Upper lobe of left lung (tissue), 6 donors: ENCODE measurements around the gene RNF182. TPM values are rescaled to one million over a fixed set of nuclear protein-coding genes. Genes with fewer than 3 reads are reported as not detected.

Experiments
- ATAC-seq, 2 donors: fragments of 200-7000 bp; cut with Tn5 transposase; one replicate each; pipeline ENCODE4 v1.9.1; 2022; ENCODE audit warnings: mild to moderate bottlenecking in 2 of 2, moderate library complexity in 2 of 2; ENCODE audit not compliant: low FRiP score in 2 of 2
- DNase-seq, 2 donors: peaks; one replicate each; pipeline ENCODE4 v3.0.0-alpha.2; 2019 to 2020
- H3K27ac ChIP-seq, 4 donors: fragments of 200-600 bp; sonication (generic); one replicate each; pipeline ENCODE4 v1.5.1; 2016 to 2019
- H3K27me3 ChIP-seq, 4 donors: fragments of 200-600 bp; sonication (generic); one replicate each; pipeline ENCODE4 v1.5.1; 2017 to 2019
- H3K36me3 ChIP-seq, 4 donors: fragments of 200-600 bp; sonication (generic); one replicate each; pipeline ENCODE4 v1.5.1; 2016 to 2019
- H3K4me1 ChIP-seq, 4 donors: fragments of 200-600 bp; sonication (generic); one replicate each; pipeline ENCODE4 v1.5.1; 2018 to 2019
- H3K4me3 ChIP-seq, 4 donors: fragments of 200-600 bp; sonication (generic); one replicate each; pipeline ENCODE4 v1.5.1; 2017 to 2019; ENCODE audit warnings: mild to moderate bottlenecking in 2 of 4, moderate library complexity in 1 of 4
- H3K9me3 ChIP-seq, 4 donors: fragments of 200-600 bp; sonication (generic); one replicate each; pipeline ENCODE4 v1.5.1; 2018 to 2019
- EP300 ChIP-seq, 4 donors: sonication (generic); formaldehyde crosslinking; IDR thresholded peaks; one replicate each; pipeline ENCODE4 v1.5.1; 2017; ENCODE audit warnings: antibody characterized with exemption in 4 of 4, control low read depth in 2 of 4
- POLR2A ChIP-seq, 4 donors: fragments of 450-650 bp; IDR thresholded peaks; one replicate each; pipeline ENCODE4 v1.5.1; 2016 to 2017; ENCODE audit warnings: antibody characterized with exemption in 4 of 4, mild to moderate bottlenecking in 2 of 4
- POLR2AphosphoS5 ChIP-seq, 2 donors: sonication (generic); formaldehyde crosslinking; IDR thresholded peaks; one replicate each; pipeline ENCODE4 v1.5.1; 2017; ENCODE audit warnings: antibody characterized with exemption in 2 of 2
- WGBS, 2 donors: methylation state at CpG; one replicate each; pipeline ENCODE4 v1.1.5; 2017 to 2018; 5-methylcytosine and 5-hydroxymethylcytosine counted together
- total RNA-seq, 6 donors: library from RNA; depleted of rRNA in 4 of 6; stranded (reverse); fragments of >200 nt in 4 of 6; gene quantifications; one replicate each; pipeline versions ENCODE4 v1.1.0 to v1.2.1, GENCODE V29; 2016 to 2021
- TF ChIP-seq, protein P1 (sequence below), 6 experiments: fragments of 450-650 bp in 4 of 6; fragments of 200-600 bp in 2 of 6; sonication (generic) in 2 of 6; IDR thresholded peaks; one replicate each; pipeline ENCODE4 v1.5.1; 2016 to 2019; ENCODE audit warnings: antibody characterized with exemption in 6 of 6
- donor health status: DM: no; HTN: no; CAD: no; lungs with moderate emphysema.
- donor health status: DM: no; HTN: yes; CAD: no; lungs with severe emphysema.

Gene RNF182
- total RNA-seq, 6 donors from 2014 or later: 1.4 to 4.3 (median 2.5) TPM

DNA sequence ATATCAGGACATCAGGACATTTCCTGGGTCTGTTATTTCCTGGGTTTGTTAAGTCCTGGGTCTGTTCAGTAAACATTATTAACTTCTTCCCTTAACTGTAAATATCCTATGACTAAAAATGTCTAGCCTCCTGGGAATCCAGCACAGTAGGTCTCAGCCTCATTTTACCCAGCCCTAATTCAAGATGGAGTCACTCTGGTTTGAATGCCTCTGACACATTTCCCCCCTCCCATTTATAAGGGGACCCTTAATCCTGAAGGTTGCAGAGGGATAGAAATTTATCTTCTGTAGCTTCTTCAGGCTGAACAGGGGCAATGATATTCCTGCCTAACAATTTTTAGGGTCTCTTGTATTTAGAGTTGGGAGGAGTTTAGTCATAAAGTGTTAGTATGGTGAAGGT, 21.8 kb downstream of the RNF182 start:
- peaks cover 0 to 7% (median 0%) of the 10 kb centered on the region in 4 donors for H3K9me3 ChIP-seq
- no peak overlapping the region for H3K4me3 ChIP-seq
- no peaks in the 10 kb centered on the region for H3K27me3 ChIP-seq
- no peaks in the 10 kb centered on the region for H3K4me1 ChIP-seq
- no peaks in the 10 kb centered on the region for H3K36me3 ChIP-seq
- ATAC-seq: no peak
- no peak for DNase-seq
- no peak overlapping the region for H3K27ac ChIP-seq
- TF ChIP-seq EP300 (IDR thresholded peaks at IDR 0.05) (no peak), POLR2A (IDR thresholded peaks at IDR 0.05) (no peak), POLR2AphosphoS5 (IDR thresholded peaks at IDR 0.05) (no peak)
- TF ChIP-seq, protein P1, sequence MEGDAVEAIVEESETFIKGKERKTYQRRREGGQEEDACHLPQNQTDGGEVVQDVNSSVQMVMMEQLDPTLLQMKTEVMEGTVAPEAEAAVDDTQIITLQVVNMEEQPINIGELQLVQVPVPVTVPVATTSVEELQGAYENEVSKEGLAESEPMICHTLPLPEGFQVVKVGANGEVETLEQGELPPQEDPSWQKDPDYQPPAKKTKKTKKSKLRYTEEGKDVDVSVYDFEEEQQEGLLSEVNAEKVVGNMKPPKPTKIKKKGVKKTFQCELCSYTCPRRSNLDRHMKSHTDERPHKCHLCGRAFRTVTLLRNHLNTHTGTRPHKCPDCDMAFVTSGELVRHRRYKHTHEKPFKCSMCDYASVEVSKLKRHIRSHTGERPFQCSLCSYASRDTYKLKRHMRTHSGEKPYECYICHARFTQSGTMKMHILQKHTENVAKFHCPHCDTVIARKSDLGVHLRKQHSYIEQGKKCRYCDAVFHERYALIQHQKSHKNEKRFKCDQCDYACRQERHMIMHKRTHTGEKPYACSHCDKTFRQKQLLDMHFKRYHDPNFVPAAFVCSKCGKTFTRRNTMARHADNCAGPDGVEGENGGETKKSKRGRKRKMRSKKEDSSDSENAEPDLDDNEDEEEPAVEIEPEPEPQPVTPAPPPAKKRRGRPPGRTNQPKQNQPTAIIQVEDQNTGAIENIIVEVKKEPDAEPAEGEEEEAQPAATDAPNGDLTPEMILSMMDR (IDR thresholded peaks at IDR 0.05): no peak

DNA sequence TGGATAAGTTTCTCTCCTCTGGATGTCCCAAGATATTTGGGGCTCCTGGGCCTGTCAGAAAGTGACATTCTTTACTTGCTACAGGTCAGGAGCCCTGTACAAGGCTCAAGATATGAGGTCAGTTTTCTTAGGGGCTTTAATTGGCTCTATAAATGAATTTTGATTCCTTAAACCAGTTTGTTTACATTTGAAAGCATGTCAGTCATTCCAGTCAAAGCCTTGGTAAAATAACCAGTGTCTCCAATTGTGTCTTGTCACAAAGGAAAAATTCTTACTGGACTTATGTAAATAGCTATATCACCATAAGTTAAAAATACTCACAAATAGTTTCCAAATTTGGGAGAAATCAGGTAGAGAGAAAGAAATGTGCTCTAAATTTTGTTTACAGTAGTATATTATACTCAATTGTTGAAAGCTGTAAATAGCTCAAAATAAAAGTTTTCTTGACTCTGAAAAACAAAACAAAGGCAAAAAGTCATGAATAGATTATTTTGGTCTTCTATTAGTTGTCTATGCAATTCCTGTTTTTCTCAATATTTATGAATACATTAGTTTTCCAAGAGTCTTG, 22.9 kb downstream of the RNF182 start:
- Histone ChIP-seq H3K4me3 (no peak overlapping the region), H3K27me3 (no peaks in the 10 kb centered on the region), H3K9me3 (no peaks in the 10 kb centered on the region), H3K4me1 (no peaks in the 10 kb centered on the region), H3K36me3 (no peaks in the 10 kb centered on the region), H3K27ac (no peak overlapping the region)
- DNase-seq (no peak), ATAC-seq (no peak)
- TF ChIP-seq POLR2A (IDR thresholded peaks at IDR 0.05) (no peak), POLR2AphosphoS5 (IDR thresholded peaks at IDR 0.05) (no peak), EP300 (IDR thresholded peaks at IDR 0.05) (no peak)
- TF ChIP-seq, protein P1 (IDR thresholded peaks at IDR 0.05): no peak

DNA sequence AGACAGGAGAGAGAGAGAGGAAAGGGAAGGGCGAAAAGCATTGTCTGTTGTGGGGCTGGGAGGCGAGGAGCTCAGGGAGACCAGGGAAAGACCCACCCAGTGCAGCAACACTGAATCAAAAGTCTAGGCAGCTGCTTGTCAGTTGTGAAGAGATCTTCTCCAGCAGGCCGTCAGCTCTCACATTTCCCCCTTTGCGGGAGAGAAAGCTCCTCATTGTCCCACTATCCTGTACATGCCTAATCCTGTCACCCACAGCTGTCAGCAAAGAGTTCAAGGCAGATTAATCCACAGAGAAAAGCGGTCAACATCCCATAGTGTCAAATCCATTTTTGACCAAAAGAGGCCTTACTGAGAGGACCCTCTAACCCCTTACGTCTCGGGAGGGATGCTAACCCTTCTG, 27.3 kb downstream of the RNF182 start:
- no peak for TF ChIP-seq EP300 (IDR thresholded peaks at IDR 0.05)
- TF ChIP-seq, protein P1 (IDR thresholded peaks at IDR 0.05): no peak
- TF ChIP-seq POLR2A (IDR thresholded peaks at IDR 0.05): no peak
- no peak for TF ChIP-seq POLR2AphosphoS5 (IDR thresholded peaks at IDR 0.05)
- ATAC-seq (no peak), DNase-seq (no peak)
- 81 to 86% methylated on average over 7 of the region's 7 CpGs for WGBS, 2 donors
- Histone ChIP-seq H3K27ac (no peak overlapping the region), H3K9me3 (no peaks in the 10 kb centered on the region), H3K4me3 (no peak overlapping the region), H3K27me3 (no peaks in the 10 kb centered on the region), H3K36me3 (no peaks in the 10 kb centered on the region), H3K4me1 (no peaks in the 10 kb centered on the region)

DNA sequence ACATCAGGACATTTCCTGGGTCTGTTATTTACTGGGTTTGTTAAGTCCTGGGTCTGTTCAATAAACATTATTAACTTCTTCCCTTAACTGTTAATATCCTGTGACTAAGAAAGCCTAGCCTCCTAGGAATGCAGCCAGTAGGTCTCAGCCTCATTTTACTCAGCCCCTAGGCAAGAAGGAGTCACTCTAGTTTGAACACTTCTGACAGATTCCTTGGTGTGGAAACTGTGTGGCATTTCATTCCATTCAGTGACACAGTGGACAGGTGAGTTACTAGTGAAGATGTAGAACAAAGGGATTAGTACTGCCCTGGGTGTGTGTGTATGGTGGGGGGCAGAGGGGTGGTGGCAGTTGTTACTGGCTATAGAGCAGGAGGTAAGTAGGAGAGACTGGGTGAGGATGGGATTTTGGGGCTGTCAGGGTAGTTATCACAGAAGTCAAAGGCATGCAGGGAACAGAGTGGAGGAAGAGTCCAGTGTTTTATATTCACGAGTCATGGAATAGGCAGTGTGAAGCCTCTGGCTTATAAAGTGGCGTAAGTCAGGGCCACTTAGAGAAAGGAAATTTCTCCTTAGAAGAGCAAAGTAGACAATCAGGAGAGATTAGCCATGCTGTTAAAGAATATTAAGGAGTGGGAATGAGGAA, 28.4 kb downstream of the RNF182 start:
- Histone ChIP-seq H3K27me3 (no peaks in the 10 kb centered on the region), H3K9me3 (no peaks in the 10 kb centered on the region), H3K4me1 (no peaks in the 10 kb centered on the region), H3K36me3 (no peaks in the 10 kb centered on the region), H3K27ac (no peak overlapping the region), H3K4me3 (no peak overlapping the region)
- TF ChIP-seq POLR2AphosphoS5 (IDR thresholded peaks at IDR 0.05) (no peak), POLR2A (IDR thresholded peaks at IDR 0.05) (no peak), EP300 (IDR thresholded peaks at IDR 0.05) (no peak)
- TF ChIP-seq, protein P1 (IDR thresholded peaks at IDR 0.05): no peak
- ATAC-seq (no peak), DNase-seq (no peak)
- WGBS, 2 donors: 91 to 96% methylated on average over 2 of the region's 2 CpGs

DNA sequence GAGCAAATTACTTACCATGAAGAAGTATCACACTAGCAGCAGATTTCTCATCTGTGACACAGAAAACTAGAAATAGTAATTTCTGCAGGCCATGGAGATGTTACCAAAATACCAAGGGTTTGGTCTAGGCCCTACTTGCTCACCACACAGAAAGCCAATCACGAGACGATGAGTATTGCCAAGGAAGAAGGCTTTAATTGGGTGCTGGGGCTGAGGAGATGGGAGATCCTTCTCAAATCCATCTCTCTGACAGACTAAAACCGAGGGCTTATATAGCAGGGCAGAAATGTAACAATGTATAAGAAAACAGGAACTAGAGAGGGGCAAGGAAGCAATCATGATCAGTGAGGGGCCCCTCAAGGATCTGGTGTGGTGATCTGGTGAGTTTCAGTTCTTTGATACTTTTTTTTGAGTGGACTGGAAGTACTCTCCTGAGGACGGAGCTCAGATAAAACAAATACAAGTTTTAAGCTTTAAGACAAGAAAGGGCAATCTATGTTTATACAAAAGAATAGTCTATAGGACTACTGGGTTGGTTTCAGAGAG, 40.9 kb downstream of the RNF182 start:
- Histone ChIP-seq H3K9me3 (no peaks in the 10 kb centered on the region), H3K36me3 (no peaks in the 10 kb centered on the region), H3K27ac (no peak overlapping the region), H3K4me1 (no peaks in the 10 kb centered on the region), H3K4me3 (no peak overlapping the region), H3K27me3 (no peaks in the 10 kb centered on the region)
- DNase-seq (no peak), ATAC-seq (no peak)
- TF ChIP-seq EP300 (IDR thresholded peaks at IDR 0.05) (no peak), POLR2A (IDR thresholded peaks at IDR 0.05) (no peak), POLR2AphosphoS5 (IDR thresholded peaks at IDR 0.05) (no peak)
- TF ChIP-seq, protein P1 (IDR thresholded peaks at IDR 0.05): no peak
- WGBS, 2 donors: 75 to 87% methylated on average over 4 of the region's 4 CpGs
